Measurements from ENCODE around the gene WDR70. TPM values are rescaled to one million over a fixed set of nuclear protein-coding genes. Genes with fewer than 3 reads are reported as not detected.
"Not testable (repeated sequence)": the region's sequence is repeated elsewhere in the genome, so short reads cannot be mapped to it uniquely, and the experiment has no call there.

The WDR70 gene
- total RNA-seq, 6 experiments from 2014 or later, result 24.0 to 29.7 (median 26.0) TPM

DNA sequence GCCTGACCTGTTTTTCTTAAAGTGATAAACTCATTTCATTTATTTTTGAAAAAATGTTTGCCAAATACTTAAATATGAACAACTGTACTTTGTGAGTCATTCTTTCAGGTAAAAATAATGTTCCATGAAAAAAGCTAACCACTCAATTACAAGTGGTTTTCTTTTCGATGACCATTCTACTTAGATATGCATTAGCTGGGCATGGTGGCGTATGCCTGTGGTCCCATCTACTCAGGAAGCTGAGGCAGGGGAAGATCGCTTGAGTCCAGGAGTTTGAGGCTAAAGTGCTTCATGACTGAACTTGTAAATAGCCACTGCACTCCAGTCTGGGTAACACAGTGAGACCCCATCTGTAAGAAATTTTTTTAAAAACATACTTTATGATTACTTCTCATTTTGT, 4.0 kb upstream of the WDR70 start:
- Mint-ChIP-seq H3K4me3 (no peak overlapping the region), H3K27me3 (ENCODE audit: insufficient read depth) (no peaks in the 10 kb centered on the region; the same call in none of the 2 replicates), H3K9me3 (no peaks in the 10 kb centered on the region), H3K4me1 (ENCODE audit: low read depth) (peaks cover 14% of the 10 kb centered on the region), H3K27ac (no peak overlapping the region), H3K36me3 (ENCODE audit: low read depth) (peaks cover 8% of the 10 kb centered on the region)
- no peak for DNase-seq
- TF ChIP-seq, protein P1, sequence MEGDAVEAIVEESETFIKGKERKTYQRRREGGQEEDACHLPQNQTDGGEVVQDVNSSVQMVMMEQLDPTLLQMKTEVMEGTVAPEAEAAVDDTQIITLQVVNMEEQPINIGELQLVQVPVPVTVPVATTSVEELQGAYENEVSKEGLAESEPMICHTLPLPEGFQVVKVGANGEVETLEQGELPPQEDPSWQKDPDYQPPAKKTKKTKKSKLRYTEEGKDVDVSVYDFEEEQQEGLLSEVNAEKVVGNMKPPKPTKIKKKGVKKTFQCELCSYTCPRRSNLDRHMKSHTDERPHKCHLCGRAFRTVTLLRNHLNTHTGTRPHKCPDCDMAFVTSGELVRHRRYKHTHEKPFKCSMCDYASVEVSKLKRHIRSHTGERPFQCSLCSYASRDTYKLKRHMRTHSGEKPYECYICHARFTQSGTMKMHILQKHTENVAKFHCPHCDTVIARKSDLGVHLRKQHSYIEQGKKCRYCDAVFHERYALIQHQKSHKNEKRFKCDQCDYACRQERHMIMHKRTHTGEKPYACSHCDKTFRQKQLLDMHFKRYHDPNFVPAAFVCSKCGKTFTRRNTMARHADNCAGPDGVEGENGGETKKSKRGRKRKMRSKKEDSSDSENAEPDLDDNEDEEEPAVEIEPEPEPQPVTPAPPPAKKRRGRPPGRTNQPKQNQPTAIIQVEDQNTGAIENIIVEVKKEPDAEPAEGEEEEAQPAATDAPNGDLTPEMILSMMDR (IDR thresholded peaks at IDR 0.05), result no peak

DNA sequence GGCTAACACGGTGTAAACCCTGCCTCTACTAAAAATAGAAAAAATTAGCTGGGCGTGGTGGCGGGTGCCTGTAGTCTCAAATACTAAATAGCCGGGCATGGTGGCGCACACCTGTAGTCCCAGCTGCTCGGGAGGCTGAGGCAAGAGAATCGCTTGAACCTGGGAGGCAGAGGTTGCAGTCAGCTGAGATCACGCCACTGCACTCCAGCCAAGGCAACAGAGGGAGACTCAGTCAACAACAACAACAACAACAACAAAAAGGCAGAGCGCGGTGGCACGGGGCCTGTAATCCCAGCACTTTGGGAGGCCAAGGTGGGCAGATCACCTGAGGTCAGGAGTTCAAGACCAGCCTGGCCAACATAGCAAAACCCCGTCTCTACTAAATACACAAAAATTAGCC, 1.1 kb upstream of the WDR70 start:
- not testable (repeated sequence) for H3K4me3 Mint-ChIP-seq; H3K9me3 Mint-ChIP-seq; H3K27me3 Mint-ChIP-seq (ENCODE audit: insufficient read depth); H3K4me1 Mint-ChIP-seq (ENCODE audit: low read depth); DNase-seq; H3K27ac Mint-ChIP-seq; H3K36me3 Mint-ChIP-seq (ENCODE audit: low read depth)

DNA sequence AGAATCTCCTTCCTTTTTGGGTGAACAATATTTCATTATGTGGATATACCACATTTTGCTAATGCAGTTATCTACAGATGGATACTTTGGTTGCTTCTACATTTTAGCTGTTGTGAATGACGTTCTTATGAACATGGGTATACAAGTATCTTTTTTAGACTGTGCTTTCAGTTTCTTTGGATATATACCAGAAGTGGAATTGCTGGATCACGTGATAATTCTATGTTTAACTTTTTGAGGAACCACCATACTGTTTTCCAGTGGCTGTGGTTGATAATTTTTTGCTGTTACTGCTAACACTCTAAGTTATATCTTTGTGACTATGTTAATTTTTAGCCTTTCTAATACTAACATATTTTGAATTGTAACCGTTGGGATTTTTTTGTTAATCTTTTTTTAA, 12.5 kb downstream of the WDR70 start:
- no peaks in the 10 kb centered on the region for H3K4me1 Mint-ChIP-seq (ENCODE audit: low read depth)
- H3K27ac Mint-ChIP-seq, result no peak overlapping the region
- H3K9me3 Mint-ChIP-seq, result no peaks in the 10 kb centered on the region
- H3K36me3 Mint-ChIP-seq (ENCODE audit: low read depth), result peaks cover 14% of the 10 kb centered on the region; the same call in 1 of the 2 replicates
- TF ChIP-seq, protein P1 (IDR thresholded peaks at IDR 0.05), result no peak
- no peak for DNase-seq
- no peaks in the 10 kb centered on the region; the same call in 1 of the 2 replicates for H3K27me3 Mint-ChIP-seq (ENCODE audit: insufficient read depth)
- H3K4me3 Mint-ChIP-seq, result no peak overlapping the region

DNA sequence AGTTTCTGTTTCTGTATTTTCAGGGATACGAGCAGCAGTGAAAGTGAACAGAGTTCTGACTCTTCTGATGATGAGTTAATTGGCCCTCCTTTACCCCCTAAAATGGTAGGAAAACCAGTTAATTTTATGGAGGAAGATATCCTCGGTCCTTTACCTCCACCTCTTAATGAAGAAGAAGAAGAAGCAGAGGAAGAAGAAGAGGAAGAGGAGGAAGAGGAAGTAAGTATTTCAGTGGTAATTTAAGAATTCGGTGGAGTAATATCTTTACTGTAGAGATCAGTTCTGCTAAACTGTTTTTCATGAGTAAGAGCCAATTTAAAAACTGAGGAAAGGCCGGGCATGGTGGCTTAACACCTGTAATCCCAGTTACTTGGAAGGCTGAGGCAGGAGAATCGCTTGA, 17.2 kb downstream of the WDR70 start:
- TF ChIP-seq, protein P1 (IDR thresholded peaks at IDR 0.05), result no peak
- H3K36me3 Mint-ChIP-seq (ENCODE audit: low read depth), result peaks cover 22% of the 10 kb centered on the region
- H3K4me3 Mint-ChIP-seq, result no peak overlapping the region
- no peak overlapping the region for H3K27ac Mint-ChIP-seq
- no peak for DNase-seq
- H3K27me3 Mint-ChIP-seq (ENCODE audit: insufficient read depth), result no peaks in the 10 kb centered on the region; the same call in 1 of the 2 replicates
- H3K9me3 Mint-ChIP-seq, result no peaks in the 10 kb centered on the region
- H3K4me1 Mint-ChIP-seq (ENCODE audit: low read depth), result peaks cover 8% of the 10 kb centered on the region

DNA sequence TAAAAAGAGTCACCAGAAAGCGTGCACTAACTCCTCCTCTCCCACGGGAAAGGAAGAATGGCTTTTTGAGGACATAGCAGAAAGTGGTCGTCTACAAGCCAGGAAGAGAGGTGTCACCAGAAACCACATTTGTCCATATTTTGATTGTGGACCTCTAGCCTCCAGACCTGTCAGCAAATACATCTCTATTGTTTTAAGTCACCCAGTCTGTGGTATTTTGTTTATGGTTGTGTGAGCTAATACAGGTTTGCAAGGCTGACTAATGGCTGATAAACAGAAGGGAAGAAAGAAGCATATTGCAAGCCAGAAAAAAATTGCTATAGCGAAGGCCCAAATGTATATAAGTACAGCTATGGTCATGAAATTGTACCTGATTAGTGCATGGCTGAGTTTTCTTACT, 21.4 kb downstream of the WDR70 start:
- no peaks in the 10 kb centered on the region for H3K9me3 Mint-ChIP-seq
- no peak for DNase-seq
- H3K27ac Mint-ChIP-seq, result no peak overlapping the region
- peaks cover 16% of the 10 kb centered on the region for H3K36me3 Mint-ChIP-seq (ENCODE audit: low read depth)
- no peak overlapping the region for H3K4me3 Mint-ChIP-seq
- H3K27me3 Mint-ChIP-seq (ENCODE audit: insufficient read depth), result no peaks in the 10 kb centered on the region; the same call in 1 of the 2 replicates
- TF ChIP-seq, protein P1 (IDR thresholded peaks at IDR 0.05), result no peak
- peaks cover 8% of the 10 kb centered on the region for H3K4me1 Mint-ChIP-seq (ENCODE audit: low read depth)

DNA sequence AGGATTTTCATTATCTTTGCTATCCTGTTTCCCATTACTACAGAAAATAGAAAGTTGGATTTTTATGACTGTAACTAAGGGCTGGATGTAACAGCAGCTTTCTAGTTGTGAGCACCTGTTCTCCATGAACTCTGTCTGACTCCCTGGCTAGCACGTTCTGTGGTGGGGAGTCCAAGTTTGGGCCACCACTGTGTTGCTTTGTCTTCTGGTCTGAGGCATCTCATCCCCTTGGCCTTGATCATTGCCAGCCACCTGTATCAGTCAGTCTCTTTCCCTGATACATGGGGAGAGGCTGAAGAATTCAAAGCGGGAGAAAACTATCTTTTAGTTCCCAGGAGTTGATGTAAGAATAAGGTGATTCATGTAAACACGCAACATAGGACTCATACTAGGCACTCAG, 33.4 kb downstream of the WDR70 start:
- no peaks in the 10 kb centered on the region for H3K4me1 Mint-ChIP-seq (ENCODE audit: low read depth)
- no peak for DNase-seq
- no peaks in the 10 kb centered on the region for H3K27me3 Mint-ChIP-seq (ENCODE audit: insufficient read depth)
- no peak overlapping the region for H3K4me3 Mint-ChIP-seq
- peaks cover 10% of the 10 kb centered on the region; the same call in 1 of the 2 replicates for H3K36me3 Mint-ChIP-seq (ENCODE audit: low read depth)
- TF ChIP-seq, protein P1 (IDR thresholded peaks at IDR 0.05), result no peak
- H3K27ac Mint-ChIP-seq, result no peak overlapping the region
- H3K9me3 Mint-ChIP-seq, result no peaks in the 10 kb centered on the region

DNA sequence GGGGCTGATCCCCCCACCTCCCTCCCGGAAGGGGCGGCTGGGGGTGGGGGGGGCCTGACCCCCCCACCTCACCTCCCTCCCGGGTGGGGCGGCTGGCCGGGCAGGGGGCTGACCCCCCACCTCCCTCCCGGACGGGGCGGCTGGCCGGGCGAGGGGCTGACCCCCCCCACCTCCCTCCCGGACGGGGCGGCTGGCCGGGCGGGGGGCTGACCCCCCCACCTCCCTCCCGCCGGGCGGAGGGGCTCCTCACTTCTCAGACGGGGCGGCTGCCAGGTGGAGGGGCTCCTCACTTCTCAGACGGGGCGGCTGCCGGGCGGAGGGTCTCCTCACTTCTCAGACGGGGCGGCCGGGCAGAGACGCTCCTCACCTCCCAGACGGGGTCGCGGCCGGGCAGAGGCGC, 36.3 kb downstream of the WDR70 start:
- H3K9me3 Mint-ChIP-seq, H3K27ac Mint-ChIP-seq: not testable (repeated sequence)

More for the DNA sequence above, 36.3 kb downstream of the WDR70 start:
- not testable (repeated sequence) for H3K4me1 Mint-ChIP-seq (ENCODE audit: low read depth); H3K4me3 Mint-ChIP-seq; DNase-seq; H3K27me3 Mint-ChIP-seq (ENCODE audit: insufficient read depth)
- peaks cover 13% of the 10 kb centered on the region; the same call in 1 of the 2 replicates for H3K36me3 Mint-ChIP-seq (ENCODE audit: low read depth)
